Osteocyte (in vitro differentiated cells): Measurements from ENCODE around the gene NFIX. TPM values are rescaled to one million over a fixed set of nuclear protein-coding genes. Genes with fewer than 3 reads are reported as not detected.
"Not testable (repeated sequence)": the region's sequence is repeated elsewhere in the genome, so short reads cannot be mapped to it uniquely, and the experiment has no call there.

ENCODE experiments used
- DNase-seq: peaks from one replicate; pipeline ENCODE4 v3.0.0; 2021; ENCODE audit warnings: mixed read lengths; ENCODE audit not compliant: unreplicated experiment; ENCODE audit errors: extremely low spot score
- H3K27ac Mint-ChIP-seq: one replicate; pipeline ENCODE4 v1.8.0; 2021; ENCODE audit warnings: mild to moderate bottlenecking, mixed read lengths; ENCODE audit not compliant: unreplicated experiment
- H3K27me3 Mint-ChIP-seq: one replicate; pipeline ENCODE4 v1.8.0; 2021; ENCODE audit warnings: mixed read lengths; ENCODE audit not compliant: unreplicated experiment
- H3K36me3 Mint-ChIP-seq: one replicate; pipeline ENCODE4 v1.8.0; 2021; ENCODE audit warnings: mixed read lengths; ENCODE audit not compliant: unreplicated experiment
- H3K4me1 Mint-ChIP-seq: one replicate; pipeline ENCODE4 v1.8.0; 2021; ENCODE audit warnings: mixed read lengths; ENCODE audit not compliant: unreplicated experiment
- H3K4me3 Mint-ChIP-seq: one replicate; pipeline ENCODE4 v1.8.0; 2021; ENCODE audit warnings: mild to moderate bottlenecking, moderate library complexity, mixed read lengths; ENCODE audit not compliant: unreplicated experiment
- H3K9me3 Mint-ChIP-seq: one replicate; pipeline ENCODE4 v1.8.0; 2021; ENCODE audit warnings: mixed read lengths; ENCODE audit not compliant: unreplicated experiment
- CTCF ChIP-seq: fragments of 200-600 bp; sonication (generic); IDR thresholded peaks from 2 replicates; pipeline ENCODE4 v1.5.0; 2021; ENCODE audit warnings: antibody characterized with exemption, mild to moderate bottlenecking, moderate library complexity
- total RNA-seq: library from RNA; stranded (reverse); gene quantifications from 2 replicates; pipeline ENCODE4 v1.2.1, GENCODE V29; 2021

The NFIX gene
- total RNA-seq, 1 donor from 2014 or later = 87.0 TPM

DNA sequence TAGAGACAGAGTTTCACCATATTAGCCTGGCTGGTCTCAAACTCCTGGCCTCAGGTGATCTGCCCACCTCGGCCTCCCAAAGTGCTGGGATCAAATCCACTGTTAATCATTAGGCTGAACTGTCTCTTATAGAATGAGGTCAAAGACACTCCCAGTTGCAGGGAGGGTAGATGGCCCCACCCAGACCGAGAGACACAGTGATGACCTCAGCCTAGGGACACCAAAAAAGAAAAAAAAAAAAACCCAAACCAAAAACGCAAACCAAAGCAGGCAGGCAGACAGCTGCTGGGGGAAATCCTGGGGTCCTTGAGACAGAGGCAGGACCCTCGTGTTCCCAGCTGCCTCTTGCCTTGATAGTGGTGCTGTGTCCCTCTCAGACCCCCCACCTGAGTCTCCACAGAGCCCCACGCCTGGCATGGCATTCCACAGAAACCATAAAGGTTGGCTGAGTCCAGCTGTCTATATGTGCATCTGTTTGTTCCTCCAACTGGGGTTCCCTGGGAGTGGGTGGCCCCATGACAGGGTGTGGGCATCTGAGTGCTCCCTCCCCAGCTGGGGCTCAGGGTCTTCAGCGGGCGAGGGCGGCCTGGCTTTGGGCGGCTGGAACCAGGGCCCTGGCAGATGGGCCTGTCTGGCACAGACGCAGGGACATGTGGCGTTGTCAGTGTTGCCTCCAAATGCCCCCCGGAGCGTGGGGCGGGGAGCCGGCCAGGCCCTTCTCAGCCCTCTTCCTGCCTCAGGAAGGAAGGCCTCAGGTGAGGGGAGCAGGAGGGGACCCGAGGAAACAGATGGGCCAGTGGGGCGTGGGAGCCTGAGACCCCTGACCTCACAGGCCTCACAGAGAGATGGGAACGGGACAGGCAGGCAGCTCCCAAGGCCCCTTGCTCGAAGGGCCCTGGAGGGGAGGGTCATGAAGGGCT lies 20.7 kb upstream of the NFIX start:
- H3K27ac Mint-ChIP-seq = no peak overlapping the region
- peaks cover 4% of the 10 kb centered on the region for H3K27me3 Mint-ChIP-seq
- TF ChIP-seq CTCF = no peak
- H3K36me3 Mint-ChIP-seq = no peaks in the 10 kb centered on the region
- no peaks in the 10 kb centered on the region for H3K9me3 Mint-ChIP-seq
- DNase-seq = no peak
- H3K4me1 Mint-ChIP-seq = peaks cover 12% of the 10 kb centered on the region
- no peak overlapping the region for H3K4me3 Mint-ChIP-seq

GRCh38 chr19:12975221-12975741 lies 20.0 kb upstream of the NFIX start:
- TF ChIP-seq CTCF = no peak
- Mint-ChIP-seq H3K4me1 (peaks cover 5% of the 10 kb centered on the region), H3K4me3 (no peak overlapping the region), H3K9me3 (no peaks in the 10 kb centered on the region), H3K36me3 (no peaks in the 10 kb centered on the region), H3K27me3 (peaks cover 4% of the 10 kb centered on the region), H3K27ac (no peak overlapping the region)
- no peak for DNase-seq

DNA sequence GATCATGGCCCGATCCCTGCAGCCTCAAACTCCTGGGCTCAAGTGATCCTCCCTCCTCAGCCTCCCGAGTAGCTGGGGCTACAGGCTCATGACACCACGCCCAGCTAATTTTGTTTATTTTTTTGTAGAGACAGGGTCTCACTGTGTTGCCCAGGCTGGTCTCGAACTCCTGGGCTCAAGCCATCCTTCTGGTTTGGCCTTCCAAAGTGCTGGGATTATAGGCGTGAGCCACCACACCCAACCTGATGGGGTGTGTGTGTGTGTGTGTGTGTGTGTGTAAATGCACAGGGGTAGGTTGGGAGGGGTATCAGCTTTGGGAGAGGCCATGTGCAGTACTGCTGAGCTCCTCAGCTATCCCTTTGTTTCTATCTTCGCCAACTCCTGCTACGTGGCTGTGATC lies 19.2 kb upstream of the NFIX start:
- not testable (repeated sequence) for H3K4me3 Mint-ChIP-seq, H3K36me3 Mint-ChIP-seq, H3K4me1 Mint-ChIP-seq

GRCh38 chr19:12979974-12980373 lies 15.3 kb upstream of the NFIX start:
- H3K27me3 Mint-ChIP-seq = peaks cover 2% of the 10 kb centered on the region
- H3K4me1 Mint-ChIP-seq = peaks cover 5% of the 10 kb centered on the region
- H3K36me3 Mint-ChIP-seq = no peaks in the 10 kb centered on the region
- H3K27ac Mint-ChIP-seq = no peak overlapping the region
- no peak overlapping the region for H3K4me3 Mint-ChIP-seq
- DNase-seq = no peak
- no peaks in the 10 kb centered on the region for H3K9me3 Mint-ChIP-seq
- TF ChIP-seq CTCF = no peak

More for the DNA sequence above, 19.2 kb upstream of the NFIX start:
- not testable (repeated sequence) for H3K27me3 Mint-ChIP-seq, H3K9me3 Mint-ChIP-seq, H3K27ac Mint-ChIP-seq, DNase-seq

GRCh38 chr19:12982648-12983047 lies 12.6 kb upstream of the NFIX start:
- TF ChIP-seq CTCF = no peak
- H3K27me3 Mint-ChIP-seq = peaks cover 2% of the 10 kb centered on the region
- H3K27ac Mint-ChIP-seq = no peak overlapping the region
- H3K4me1 Mint-ChIP-seq = peaks cover 18% of the 10 kb centered on the region
- no peak for DNase-seq
- H3K36me3 Mint-ChIP-seq = no peaks in the 10 kb centered on the region
- no peaks in the 10 kb centered on the region for H3K9me3 Mint-ChIP-seq
- H3K4me3 Mint-ChIP-seq = no peak overlapping the region
